Ovary (tissue), 3 donors: ENCODE measurements around the gene WASF2.

Experiments
- CTCF ChIP-seq, 3 donors: fragments of 450-650 bp in 2 of 3; fragments of 200-600 bp in 1 of 3; IDR thresholded peaks; one replicate each; pipeline versions ENCODE4 v1.5.1 to v1.8.0; 2016 to 2022; ENCODE audit warnings: antibody characterized with exemption in 3 of 3, mild to moderate bottlenecking in 1 of 3
- POLR2A ChIP-seq: fragments of 450-650 bp; IDR thresholded peaks from one replicate; pipeline ENCODE4 v1.6.1; 2017; ENCODE audit warnings: antibody characterized with exemption, mild to moderate bottlenecking, moderate library complexity
- donor health status: DM: no; HTN: no; CAD: no.

GRCh38 chr1:27448982-27449381 lies 41.0 kb downstream of the WASF2 start:
- TF ChIP-seq CTCF (IDR thresholded peaks at IDR 0.05) (no peak), POLR2A (no peak)
